Keratinocyte (primary cell): ENCODE measurements around the gene ZNF385A.

Source experiments
- CTCF ChIP-seq, 3 experiments: IDR thresholded peaks in 1 of 3; conservative IDR thresholded peaks in 1 of 3; optimal IDR thresholded peaks in 1 of 3; 2 replicates in 2 of 3; 3 replicates in 1 of 3; pipeline versions ENCODE3 to v1.5.1; 2011; ENCODE audit warnings: low read length in 3 of 3, mild to moderate bottlenecking in 3 of 3, moderate library complexity in 2 of 3, control low read depth in 1 of 3, inconsistent platforms in 1 of 3; ENCODE audit not compliant: insufficient read depth in 2 of 3; ENCODE audit errors: extremely low read depth in 1 of 3
- EZH2 ChIP-seq: IDR thresholded peaks from one replicate; pipeline ENCODE4 v1.6.1; 2012; ENCODE audit warnings: inconsistent platforms, mild to moderate bottlenecking, low read length, moderate library complexity

GRCh38 chr12:54374562-54375258 lies 9.8 kb downstream of the ZNF385A start:
- TF ChIP-seq CTCF (optimal IDR thresholded peaks at IDR 0.05 in 1 of 3, IDR thresholded peaks at IDR 0.05 in 1 of 3, conservative IDR thresholded peaks at IDR 0.05 in 1 of 3; ENCODE audit: extremely low read depth in 1 of 3, insufficient read depth in 2 of 3, low read length in 3 of 3) (no peak), EZH2 (no peak)
